Suprapubic skin (tissue), 4 donors: ENCODE results near the gene SEMA3A. TPM values are rescaled to one million over a fixed set of nuclear protein-coding genes. Genes with fewer than 3 reads are reported as not detected.

ENCODE experiments used
- DNase-seq, 2 donors: peaks; one replicate each; pipeline ENCODE4 v3.0.0-alpha.2; 2019; ENCODE audit warnings: low spot score in 2 of 2
- H3K27ac ChIP-seq: fragments of 200-600 bp; sonication (generic); one replicate; pipeline ENCODE4 v1.5.1; 2019
- H3K27me3 ChIP-seq: fragments of 200-600 bp; sonication (generic); one replicate; pipeline ENCODE4 v1.5.1; 2019
- H3K36me3 ChIP-seq: fragments of 200-600 bp; sonication (generic); one replicate; pipeline ENCODE4 v1.5.1; 2019
- H3K4me1 ChIP-seq: fragments of 200-600 bp; sonication (generic); one replicate; pipeline ENCODE4 v1.5.1; 2019
- H3K4me3 ChIP-seq: fragments of 200-600 bp; sonication (generic); one replicate; pipeline ENCODE4 v1.5.1; 2019; ENCODE audit warnings: mild to moderate bottlenecking
- H3K9me3 ChIP-seq: fragments of 200-600 bp; sonication (generic); one replicate; pipeline ENCODE4 v1.5.1; 2019
- CTCF ChIP-seq, 2 donors: fragments of 200-600 bp in 1 of 2; fragments of 450-650 bp in 1 of 2; sonication (generic) in 1 of 2; IDR thresholded peaks; one replicate each; pipeline ENCODE4 v1.5.1; 2016 to 2019; ENCODE audit warnings: antibody characterized with exemption in 2 of 2, mild to moderate bottlenecking in 1 of 2, moderate library complexity in 1 of 2
- EP300 ChIP-seq: sonication (generic); formaldehyde crosslinking; IDR thresholded peaks from one replicate; pipeline ENCODE4 v1.6.1; 2017; ENCODE audit warnings: antibody characterized with exemption
- POLR2A ChIP-seq, 2 donors: fragments of 450-650 bp; IDR thresholded peaks; one replicate each; pipeline ENCODE4 v1.6.1; 2017; ENCODE audit warnings: antibody characterized with exemption in 2 of 2, mild to moderate bottlenecking in 2 of 2, moderate library complexity in 2 of 2
- POLR2AphosphoS5 ChIP-seq, 3 donors: sonication (generic); formaldehyde crosslinking; IDR thresholded peaks; one replicate each; pipeline ENCODE4 v1.6.1; 2017; ENCODE audit warnings: antibody characterized with exemption in 3 of 3
- WGBS: methylation state at CpG from one replicate; pipeline ENCODE4 v1.1.5; 2018; 5-methylcytosine and 5-hydroxymethylcytosine counted together
- total RNA-seq, 4 donors: library from RNA; depleted of rRNA; stranded (reverse); fragments of >200 nt; gene quantifications; one replicate each; pipeline ENCODE4 v1.1.0, GENCODE V29; 2016

SEMA3A gene
- total RNA-seq, 4 donors from 2014 or later, result 1.1 to 7.3 (median 3.2) TPM

GRCh38 chr7:84102213-84102612 lies 92.4 kb downstream of the SEMA3A start:
- H3K27ac ChIP-seq, result no peak overlapping the region
- 89% methylated on average over 1 of the region's 1 CpG for WGBS
- no peaks in the 10 kb centered on the region for H3K27me3 ChIP-seq
- DNase-seq, result no peak
- no peak for TF ChIP-seq POLR2A (IDR thresholded peaks at IDR 0.05)
- no peak for TF ChIP-seq CTCF (IDR thresholded peaks at IDR 0.05)
- no peak for TF ChIP-seq EP300
- TF ChIP-seq POLR2AphosphoS5 (IDR thresholded peaks at IDR 0.05), result no peak
- H3K4me1 ChIP-seq, result no peaks in the 10 kb centered on the region
- H3K36me3 ChIP-seq, result no peaks in the 10 kb centered on the region
- no peak overlapping the region for H3K4me3 ChIP-seq
- no peaks in the 10 kb centered on the region for H3K9me3 ChIP-seq

- no peaks in the 10 kb centered on the region for H3K9me3 ChIP-seq
- H3K36me3 ChIP-seq, result no peaks in the 10 kb centered on the region
- no peak overlapping the region for H3K4me3 ChIP-seq
- H3K4me1 ChIP-seq, result no peaks in the 10 kb centered on the region
- no peak for DNase-seq
- TF ChIP-seq EP300 (no peak), POLR2A (IDR thresholded peaks at IDR 0.05) (no peak), CTCF (IDR thresholded peaks at IDR 0.05) (no peak), POLR2AphosphoS5 (IDR thresholded peaks at IDR 0.05) (no peak)
- no peak overlapping the region for H3K27ac ChIP-seq
- H3K27me3 ChIP-seq, result no peaks in the 10 kb centered on the region
- WGBS, result 81% methylated on average over 1 of the region's 1 CpG
Measured at GRCh38 chr7:84100866-84101265, 93.7 kb downstream of the SEMA3A start.

- WGBS, result 51% methylated on average over 2 of the region's 2 CpGs
- TF ChIP-seq EP300, result no peak
- TF ChIP-seq POLR2A (IDR thresholded peaks at IDR 0.05), result no peak
- no peak for TF ChIP-seq POLR2AphosphoS5 (IDR thresholded peaks at IDR 0.05)
- TF ChIP-seq CTCF (IDR thresholded peaks at IDR 0.05), result no peak
Measured at GRCh38 chr7:84095971-84096370, 98.6 kb downstream of the SEMA3A start.

GRCh38 chr7:84092207-84092606 lies 102.4 kb downstream of the SEMA3A start:
- WGBS, result 16% methylated on average over 5 of the region's 5 CpGs
- DNase-seq, result no peak
- Histone ChIP-seq H3K27ac (no peak overlapping the region), H3K4me1 (no peaks in the 10 kb centered on the region), H3K9me3 (no peaks in the 10 kb centered on the region), H3K36me3 (no peaks in the 10 kb centered on the region), H3K4me3 (no peak overlapping the region), H3K27me3 (no peaks in the 10 kb centered on the region)
- TF ChIP-seq POLR2AphosphoS5 (IDR thresholded peaks at IDR 0.05) (no peak), EP300 (no peak), CTCF (IDR thresholded peaks at IDR 0.05) (no peak), POLR2A (IDR thresholded peaks at IDR 0.05) (no peak)

More at GRCh38 chr7:84095971-84096370, 98.6 kb downstream of the SEMA3A start:
- H3K27ac ChIP-seq, result no peak overlapping the region
- H3K27me3 ChIP-seq, result no peaks in the 10 kb centered on the region
- no peaks in the 10 kb centered on the region for H3K4me1 ChIP-seq
- no peak overlapping the region for H3K4me3 ChIP-seq
- no peak for DNase-seq
- no peaks in the 10 kb centered on the region for H3K9me3 ChIP-seq
- H3K36me3 ChIP-seq, result no peaks in the 10 kb centered on the region

GRCh38 chr7:84091318-84091717 lies 103.3 kb downstream of the SEMA3A start:
- Histone ChIP-seq H3K4me3 (no peak overlapping the region), H3K4me1 (no peaks in the 10 kb centered on the region), H3K27ac (no peak overlapping the region), H3K9me3 (no peaks in the 10 kb centered on the region), H3K36me3 (no peaks in the 10 kb centered on the region), H3K27me3 (no peaks in the 10 kb centered on the region)
- 58% methylated on average over 1 of the region's 1 CpG for WGBS
- no peak for TF ChIP-seq POLR2A (IDR thresholded peaks at IDR 0.05)
- DNase-seq, result no peak

GRCh38 chr7:84088802-84089201 lies 105.8 kb downstream of the SEMA3A start:
- Histone ChIP-seq H3K27ac (no peak overlapping the region), H3K36me3 (no peaks in the 10 kb centered on the region), H3K4me3 (no peak overlapping the region), H3K27me3 (no peaks in the 10 kb centered on the region), H3K9me3 (no peaks in the 10 kb centered on the region), H3K4me1 (no peaks in the 10 kb centered on the region)
- TF ChIP-seq EP300 (no peak), CTCF (IDR thresholded peaks at IDR 0.05) (no peak), POLR2AphosphoS5 (IDR thresholded peaks at IDR 0.05) (no peak), POLR2A (IDR thresholded peaks at IDR 0.05) (no peak)
- 62% methylated on average over 1 of the region's 1 CpG for WGBS
- DNase-seq, result no peak
